ENCODE results near the gene UBL4A.

DNA sequence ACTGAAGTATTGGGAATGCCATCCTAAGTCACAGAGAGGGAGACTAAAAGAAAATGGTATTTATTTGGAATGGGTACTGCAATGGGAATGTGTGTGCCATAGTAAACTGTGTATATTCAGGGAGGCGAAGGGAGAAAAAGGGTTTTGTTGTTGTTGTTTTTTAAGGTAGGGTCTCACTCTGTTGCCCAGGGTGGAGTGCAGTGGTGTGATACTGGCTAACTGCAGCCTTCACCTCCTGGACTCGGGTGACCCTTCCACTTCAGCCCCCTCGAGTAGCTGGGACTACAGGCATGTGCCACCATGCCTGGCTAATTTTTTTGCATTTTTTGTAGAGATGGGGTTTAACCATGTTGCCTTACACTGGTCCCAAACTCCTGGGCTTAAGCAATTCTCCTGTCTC lies 8.3 kb upstream of the UBL4A start:
- TF ChIP-seq GATA2 (IDR thresholded peaks at IDR 0.05; ENCODE audit: low read depth, low read length) (no peak), GATA3 (IDR thresholded peaks at IDR 0.05; ENCODE audit: low read depth, low read length) (no peak)
